K562 (cell line): ENCODE data around the gene HOXB8. TPM values are rescaled to one million over a fixed set of nuclear protein-coding genes. Genes with fewer than 3 reads are reported as not detected.

Experiments
- E2F3 ChIP-seq: fragments of 250-450 bp; sonication (Bioruptor Pico); IDR thresholded peaks from 2 replicates; pipeline ENCODE4 v1.4.0; 2020; ENCODE audit warnings: mild to moderate bottlenecking
- EZH2 ChIP-seq: IDR thresholded peaks from 2 replicates; pipeline ENCODE4 v1.6.1; 2012; ENCODE audit warnings: low read depth, mild to moderate bottlenecking, inconsistent platforms, low read length, borderline replicate concordance
- FOXA1 ChIP-seq: fragments of 450-650 bp; IDR thresholded peaks from 2 replicates; pipeline ENCODE4 v1.6.1; 2016; ENCODE audit warnings: mild to moderate bottlenecking, borderline replicate concordance
- HDAC1 ChIP-seq, 2 experiments: fragments of 450-650 bp; IDR thresholded peaks; 2 replicates each; pipeline ENCODE4 v1.6.1; 2016 to 2017; ENCODE audit warnings: inconsistent platforms in 1 of 2, mild to moderate bottlenecking in 1 of 2, moderate library complexity in 1 of 2
- NELFE ChIP-seq: IDR thresholded peaks from 2 replicates; pipeline ENCODE4 v1.6.1; 2011; ENCODE audit warnings: mild to moderate bottlenecking; ENCODE audit not compliant: insufficient read depth, insufficient read length
- NR2F6 ChIP-seq: fragments of 450-650 bp; formaldehyde crosslinking; IDR thresholded peaks from 2 replicates; pipeline ENCODE4 v1.4.0; 2020; ENCODE audit warnings: mild to moderate bottlenecking
- PHF8 ChIP-seq: fragments of 200-600 bp; sonication (generic); IDR thresholded peaks from 2 replicates; pipeline ENCODE4 v1.6.1; 2012; ENCODE audit warnings: mixed run types, mild to moderate bottlenecking, inconsistent platforms, low read length, moderate library complexity, borderline replicate concordance
- PRMT5 ChIP-seq: sonication (generic); formaldehyde crosslinking; IDR thresholded peaks from 2 replicates; pipeline ENCODE4 v1.5.0; 2020; ENCODE audit warnings: missing genetic modification reagents
- PURB ChIP-seq: sonication (generic); formaldehyde crosslinking; IDR thresholded peaks from 2 replicates; pipeline ENCODE4 v1.9.0; 2021; ENCODE audit warnings: low read depth, mild to moderate bottlenecking, missing genetic modification reagents
- RAD51 ChIP-seq: fragments of 450-650 bp; IDR thresholded peaks from 2 replicates; pipeline ENCODE4 v1.7.1; 2016; ENCODE audit warnings: low read depth, mild to moderate bottlenecking, borderline replicate concordance
- RBBP5 ChIP-seq: fragments of 200-600 bp; sonication (generic); IDR thresholded peaks from 2 replicates; pipeline ENCODE4 v1.6.1; 2012; ENCODE audit warnings: borderline replicate concordance, mild to moderate bottlenecking, low read length, control low read depth, inconsistent platforms; ENCODE audit not compliant: insufficient read depth, poor library complexity, severe bottlenecking
- SMARCA4 ChIP-seq: fragments of 450-650 bp; IDR thresholded peaks from 2 replicates; pipeline ENCODE4 v1.6.1; 2016
- SMARCC2 ChIP-seq: fragments of 450-650 bp; IDR thresholded peaks from 2 replicates; pipeline ENCODE4 v1.6.1; 2017; ENCODE audit warnings: antibody characterized with exemption, moderate library complexity, mild to moderate bottlenecking, low read depth
- TAF1 ChIP-seq: IDR thresholded peaks from 2 replicates; pipeline ENCODE4 v1.6.1; 2011; ENCODE audit warnings: mild to moderate bottlenecking, low read length, moderate library complexity; ENCODE audit not compliant: insufficient read depth, control insufficient read depth, severe bottlenecking; ENCODE audit errors: extremely low read depth
- THAP12 ChIP-seq: fragments of 250-450 bp; sonication (Bioruptor Pico); IDR thresholded peaks from 2 replicates; pipeline ENCODE4 v1.9.0; 2021; ENCODE audit warnings: mild to moderate bottlenecking, inconsistent platforms
- ZBTB17 ChIP-seq: fragments of 450-650 bp; formaldehyde crosslinking; IDR thresholded peaks from 2 replicates; pipeline ENCODE4 v1.4.0; 2020; ENCODE audit warnings: mild to moderate bottlenecking
- ZC3H4 ChIP-seq: sonication (generic); formaldehyde crosslinking; IDR thresholded peaks from 2 replicates; pipeline ENCODE4 v1.9.0; 2021; ENCODE audit warnings: missing genetic modification reagents, borderline replicate concordance
- polyA plus RNA-seq, 8 experiments: library from polyadenylated mRNA; depleted of rRNA in 4 of 8; stranded (reverse) in 5 of 8; unstranded in 3 of 8; fragments of >200 nt; fragmentation: Nextera tagmentation in 2 of 8; fragmentation: Illumina TruSeq in 1 of 8; extraction: Ambion mirVana in 2 of 8; extraction: Trizol in 1 of 8; gene quantifications; 2 replicates each; pipeline versions ENCODE4 v1.2.1 to v1.2.3, GENCODE V29; 2011 to 2014; ENCODE audit warnings: inconsistent platforms in 1 of 8, missing spikeins in 1 of 8
- total RNA-seq, 7 experiments: library from RNA; depleted of rRNA in 6 of 7; stranded (reverse); fragments of >200 nt in 6 of 7; fragmentation: Illumina TruSeq in 2 of 7; extraction: Trizol in 2 of 7; gene quantifications; 2 replicates each; pipeline versions ENCODE4 v1.2.1 to v1.2.3, GENCODE V29; 2011 to 2021; ENCODE audit warnings: low replicate concordance in 1 of 7
- TF ChIP-seq, protein P1 (sequence below): IDR thresholded peaks from 3 replicates; pipeline ENCODE4 v1.6.1; 2011; ENCODE audit warnings: borderline replicate concordance, mild to moderate bottlenecking; ENCODE audit not compliant: insufficient read length, insufficient read depth

The HOXB8 gene
- total and polyA plus RNA-seq, 9 of the 15 experiments (the other 6 are each of a cell fraction or from before 2014, with no cell fraction given) = 0.52 to 23.8 (median 3.6) TPM

DNA sequence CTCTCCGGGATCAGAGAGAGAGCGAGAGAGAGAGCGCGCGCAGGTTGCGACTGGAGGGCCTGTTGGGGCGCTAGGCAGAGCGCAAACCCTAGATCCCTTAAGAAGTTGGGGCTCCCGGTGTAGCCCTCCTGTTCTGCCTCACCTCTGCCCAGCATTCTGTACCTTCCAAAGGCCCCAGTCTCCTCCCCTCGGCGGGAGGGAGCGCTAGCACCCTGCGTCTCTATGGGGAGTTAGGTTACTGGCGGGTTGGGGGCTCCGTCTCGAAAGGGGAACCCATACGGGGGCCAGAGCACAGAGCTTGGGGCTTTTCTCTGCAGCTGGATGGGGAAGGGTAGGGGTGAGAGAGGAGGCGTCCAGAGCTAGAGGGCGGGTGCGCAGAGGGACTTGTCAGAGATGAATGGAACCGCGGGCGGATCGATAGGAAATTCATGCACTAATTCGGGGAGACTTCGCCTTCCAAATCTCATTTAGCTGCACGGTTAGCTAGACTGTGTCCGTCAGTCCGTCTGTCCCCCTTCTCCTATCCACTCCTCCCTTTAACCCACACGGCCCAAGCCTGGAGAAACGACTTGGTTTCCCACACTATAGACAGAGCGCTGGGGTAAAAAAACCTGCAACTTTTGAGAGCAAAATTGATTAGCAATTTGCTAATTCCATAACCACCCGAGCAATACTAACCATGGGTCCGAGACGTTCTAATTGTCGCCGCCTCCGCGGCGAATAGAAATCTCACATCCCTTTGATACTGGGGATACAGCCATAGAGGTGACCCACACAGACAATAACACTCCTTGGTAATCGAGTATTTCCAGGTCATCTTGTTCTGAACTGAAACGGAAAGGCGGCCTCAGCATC is 36.2 kb downstream of the HOXB8 start (continued):
- 0 out of 2 replicates have a peak, but pooled peaks have one; percentile 24 for TF ChIP-seq E2F3 (CRISPR knock-in tag)
- no peak for TF ChIP-seq NELFE
- TF ChIP-seq, protein P1, sequence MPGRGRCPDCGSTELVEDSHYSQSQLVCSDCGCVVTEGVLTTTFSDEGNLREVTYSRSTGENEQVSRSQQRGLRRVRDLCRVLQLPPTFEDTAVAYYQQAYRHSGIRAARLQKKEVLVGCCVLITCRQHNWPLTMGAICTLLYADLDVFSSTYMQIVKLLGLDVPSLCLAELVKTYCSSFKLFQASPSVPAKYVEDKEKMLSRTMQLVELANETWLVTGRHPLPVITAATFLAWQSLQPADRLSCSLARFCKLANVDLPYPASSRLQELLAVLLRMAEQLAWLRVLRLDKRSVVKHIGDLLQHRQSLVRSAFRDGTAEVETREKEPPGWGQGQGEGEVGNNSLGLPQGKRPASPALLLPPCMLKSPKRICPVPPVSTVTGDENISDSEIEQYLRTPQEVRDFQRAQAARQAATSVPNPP = no peak
- 0 out of 2 replicates have a peak, but pooled peaks have one; percentile 19 for TF ChIP-seq THAP12 (CRISPR knock-in tag)
- peak; percentile 72 for TF ChIP-seq RBBP5
- TF ChIP-seq FOXA1 = no peak
- 0 out of 4 replicates have a peak, but pooled peaks of 1 of the 2 experiments have one; percentile 15 for TF ChIP-seq HDAC1 (IDR thresholded peaks at IDR 0.05)
- peak; percentile 32; the same call in 1 of the 2 replicates for TF ChIP-seq PHF8
- TF ChIP-seq SMARCA4 = 0 out of 2 replicates have a peak, but pooled peaks have one; percentile 9
- peak; percentile 26 for TF ChIP-seq TAF1
- no peak for TF ChIP-seq ZC3H4
- 0 out of 2 replicates have a peak, but pooled peaks have one; percentile 35 for TF ChIP-seq ZBTB17 (CRISPR knock-in tag)
- 0 out of 2 replicates have a peak, but pooled peaks have one; percentile 19 for TF ChIP-seq NR2F6
- no peak for TF ChIP-seq EZH2
- TF ChIP-seq PURB = peak; percentile 57; the same call in 1 of the 2 replicates
- TF ChIP-seq SMARCC2 = no peak; the same call in 1 of the 2 replicates
- TF ChIP-seq RAD51 = 0 out of 2 replicates have a peak, but pooled peaks have one; percentile 8
- TF ChIP-seq PRMT5 = no peak
